ENCODE data around the gene CEP120. TPM values are rescaled to one million over a fixed set of nuclear protein-coding genes. Genes with fewer than 3 reads are reported as not detected.

The CEP120 gene
- total and polyA plus RNA-seq, 2 of the 4 experiments (the other 2 are of a cell fraction): 6.7 to 46.1 TPM

- H4K8ac ChIP-seq (ENCODE audit: low read depth in 2 of 2, low read length in 2 of 2): no peak overlapping the region
- no peaks in the 10 kb centered on the region for H4K20me1 ChIP-seq (ENCODE audit: insufficient read depth, low read length)
- H3K4me3 ChIP-seq (ENCODE audit: insufficient read depth, low read depth, low read length): no peak overlapping the region
- CTCF ChIA-PET: no interaction called here
- no peak overlapping the region for H4K91ac ChIP-seq (ENCODE audit: insufficient read depth, low read depth, low read length)
- H3K36me3 ChIP-seq (ENCODE audit: control insufficient read depth, insufficient read depth, low read length): no peaks in the 10 kb centered on the region
- no peak for TF ChIP-seq USF2 (IDR thresholded peaks at IDR 0.05; ENCODE audit: low read depth, low read length)
- no peak for TF ChIP-seq CTCF (conservative IDR thresholded peaks at IDR 0.05; ENCODE audit: low read depth, low read length)
- no TSS peak for BruUV-seq (replicated peaks)
- peaks cover 4% of the 10 kb centered on the region; the same call in 1 of the 2 replicates for H3K27me3 ChIP-seq (ENCODE audit: control insufficient read depth, insufficient read depth, low read length)
- in situ Hi-C loops (cut with MboI; ENCODE audit: low sequenced_read_pairs): no loop called here
- WGBS, 2 experiments (ENCODE audit: extremely low coverage in 2 of 2, insufficient read length in 1 of 2): no CpG with 5 or more reads among the region's 4 CpGs
- H2AFZ ChIP-seq (replicated peaks; ENCODE audit: low read length, poor library complexity): no peak overlapping the region
- no peak overlapping the region for H2BK120ac ChIP-seq (ENCODE audit: low read depth, low read length)
- intact Hi-C loops (cut with micrococcal nuclease): no loop called here
- H3K56ac ChIP-seq (ENCODE audit: extremely low read depth, insufficient read depth, low read length): no peak overlapping the region
- no peak overlapping the region for H3K27ac ChIP-seq (ENCODE audit: insufficient read depth, low read length)
- H4K5ac ChIP-seq (ENCODE audit: low read depth, low read length): no peak overlapping the region
- POLR2A ChIA-PET (ENCODE audit: unreplicated experiment): no interaction called here
- H3K4me2 ChIP-seq (ENCODE audit: low read depth, low read length): no peak overlapping the region
- no peak overlapping the region for H2AK9ac ChIP-seq (replicated peaks; ENCODE audit: low read depth, low read length, poor library complexity)
- no peaks in the 10 kb centered on the region for H3K79me1 ChIP-seq (ENCODE audit: low read depth in 1 of 2, low read length in 2 of 2)
- H3K4me1 ChIP-seq (ENCODE audit: control insufficient read depth, insufficient read depth, low read length): no peaks in the 10 kb centered on the region
- no peak overlapping the region for H3K18ac ChIP-seq (ENCODE audit: low read depth, low read length)
- H2BK5ac ChIP-seq (ENCODE audit: low read depth, low read length, poor library complexity, severe bottlenecking): no peak overlapping the region
- H2BK15ac ChIP-seq (ENCODE audit: low read depth, low read length): no peak overlapping the region
- no peak overlapping the region for H3K23ac ChIP-seq (ENCODE audit: low read depth, low read length)
- H2BK20ac ChIP-seq (ENCODE audit: low read depth, low read length): no peak overlapping the region
- dilution Hi-C loops (cut with HindIII; ENCODE audit: low sequenced_read_pairs, unreplicated experiment): no loop called here
- ATAC-seq (ENCODE audit: low read depth) (no peak), DNase-seq (no peak)
- H3K9me3 ChIP-seq (ENCODE audit: control insufficient read depth, insufficient read depth, low read length): no peaks in the 10 kb centered on the region
- H3K9ac ChIP-seq (ENCODE audit: low read depth, low read length): no peak overlapping the region
- H3K14ac ChIP-seq (replicated peaks; ENCODE audit: low read depth, low read length): no peak overlapping the region
- no peaks in the 10 kb centered on the region for H3K9me1 ChIP-seq (ENCODE audit: insufficient read depth, low read length)
- H3K4ac ChIP-seq (ENCODE audit: low read depth, low read length): no peak overlapping the region
- no peak overlapping the region for H2AK5ac ChIP-seq (ENCODE audit: low read depth, low read length)
Observed at GRCh38 chr5:123305751-123306150, 117.5 kb downstream of the CEP120 start.

Data from IMR-90 (cell line).